Inferior parietal cortex (tissue), 1 donor: ENCODE results near the gene FBN2.
A peak's percentile ranks its signal among the peaks of the same experiment; 100 is the strongest.
"Not testable (repeated sequence)": the region's sequence is repeated elsewhere in the genome, so short reads cannot be mapped to it uniquely, and the experiment has no call there.

ENCODE experiments used
- DNase-seq: peaks from one replicate; pipeline ENCODE4 v3.0.0-alpha.2; 2016; ENCODE audit errors: extremely low spot score

FBN2 gene

GRCh38 chr5:128534726-128535125 is 3.3 kb downstream of the FBN2 start:
- DNase-seq, result no peak

GRCh38 chr5:128532776-128533175 is 5.3 kb downstream of the FBN2 start:
- no peak for DNase-seq

GRCh38 chr5:128532127-128532526 is 5.9 kb downstream of the FBN2 start:
- no peak for DNase-seq

GRCh38 chr5:128528637-128529255 is 9.3 kb downstream of the FBN2 start:
- DNase-seq, result no peak

GRCh38 chr5:128528126-128528525 is 9.9 kb downstream of the FBN2 start:
- no peak for DNase-seq

GRCh38 chr5:128527077-128527476 is 11.0 kb downstream of the FBN2 start:
- no peak for DNase-seq

GRCh38 chr5:128522336-128522735 is 15.7 kb downstream of the FBN2 start:
- DNase-seq, result no peak

GRCh38 chr5:128519827-128520226 is 18.2 kb downstream of the FBN2 start:
- no peak for DNase-seq

- DNase-seq, result no peak
These were observed 21.1 kb downstream of the FBN2 start for GRCh38 chr5:128516978-128517377.

- DNase-seq, result no peak
These were observed 24.2 kb downstream of the FBN2 start for GRCh38 chr5:128513806-128514205.

GRCh38 chr5:128512894-128513293 is 25.2 kb downstream of the FBN2 start:
- no peak for DNase-seq

GRCh38 chr5:128506643-128507042 is 31.4 kb downstream of the FBN2 start:
- DNase-seq, result no peak

GRCh38 chr5:128503727-128504126 is 34.3 kb downstream of the FBN2 start:
- not testable (repeated sequence) for DNase-seq

GRCh38 chr5:128498844-128499455 is 39.1 kb downstream of the FBN2 start:
- DNase-seq, result peak; percentile 35

GRCh38 chr5:128494516-128494915 is 43.5 kb downstream of the FBN2 start:
- DNase-seq, result no peak

GRCh38 chr5:128493657-128494329 is 44.3 kb downstream of the FBN2 start:
- DNase-seq, result no peak

GRCh38 chr5:128491291-128491690 is 46.8 kb downstream of the FBN2 start:
- DNase-seq, result no peak

GRCh38 chr5:128490761-128491160 is 47.3 kb downstream of the FBN2 start:
- no peak for DNase-seq

GRCh38 chr5:128487041-128487440 is 51.0 kb downstream of the FBN2 start:
- DNase-seq, result no peak

- DNase-seq, result no peak
These were observed 54.3 kb downstream of the FBN2 start for GRCh38 chr5:128483738-128484137.

GRCh38 chr5:128480906-128481633 is 57.0 kb downstream of the FBN2 start:
- DNase-seq, result no peak

- DNase-seq, result no peak
These were observed 57.9 kb downstream of the FBN2 start for GRCh38 chr5:128480158-128480557.
